AG04450 (cell line): ENCODE results near the gene IGDCC3. TPM values are rescaled to one million over a fixed set of nuclear protein-coding genes. Genes with fewer than 3 reads are reported as not detected.

Source experiments
- CTCF ChIA-PET: fragments of 300-600, 350-600 bp; formaldehyde crosslinking; extraction: SDS; loops from one replicate; lab custom pipeline; 2022; ENCODE audit warnings: antibody characterized with exemption, inconsistent platforms; lab: Charles Lee
- POLR2A ChIA-PET: fragments of 350-600 bp; formaldehyde crosslinking; extraction: SDS; loops from one replicate; lab custom pipeline; 2021; ENCODE audit warnings: antibody characterized with exemption, inconsistent platforms; lab: Yijun Ruan, JAX
- DNase-seq: peaks from one replicate; pipeline ENCODE4 v3.0.0-alpha.2; 2011; ENCODE audit warnings: low read depth, low spot score
- H3K27ac ChIP-seq: one replicate; pipeline ENCODE4 v1.5.1; 2012; ENCODE audit warnings: low read depth, low read length, control low read depth
- H3K27me3 ChIP-seq: one replicate; pipeline ENCODE4 v1.6.0; 2012; ENCODE audit warnings: low read length; ENCODE audit not compliant: control insufficient read depth, insufficient read depth
- H3K4me3 ChIP-seq: 2 replicates; pipeline ENCODE4 v1.5.1; 2011; ENCODE audit warnings: mild to moderate bottlenecking, low read depth, low read length, control low read depth
- H3K9me3 ChIP-seq: 2 replicates; pipeline ENCODE4 v1.5.1; 2012; ENCODE audit warnings: low read length; ENCODE audit not compliant: control insufficient read depth, insufficient read depth
- CTCF ChIP-seq: IDR thresholded peaks from 2 replicates; pipeline ENCODE4 v1.5.1; 2011; ENCODE audit warnings: low read depth, low read length, control low read depth, inconsistent platforms
- polyA plus RNA-seq: library from polyadenylated mRNA; depleted of rRNA; stranded (reverse); fragments of >200 nt; gene quantifications from 2 replicates; pipeline ENCODE4 v1.2.3, GENCODE V29; 2011

IGDCC3 gene
- polyA plus RNA-seq, 1 experiment, result 0.11 TPM

- Histone ChIP-seq H3K4me3 (no peak overlapping the region), H3K9me3 (no peaks in the 10 kb centered on the region; the same call in 1 of the 2 replicates), H3K27ac (no peak overlapping the region), H3K27me3 (peaks cover 35% of the 10 kb centered on the region)
- CTCF ChIA-PET, result interaction anchor here (1.0 kb wide), 1 partner anchor 10 kb away, joined by 3 read pairs; no protein-coding TSS in a partner anchor
- DNase-seq, result no peak
- no peak for TF ChIP-seq CTCF
- POLR2A ChIA-PET, result no interaction called here
Measured at GRCh38 chr15:65329984-65330735, 47.6 kb downstream of the IGDCC3 start.

- POLR2A ChIA-PET, result no interaction called here
- peaks cover 33% of the 10 kb centered on the region for H3K27me3 ChIP-seq
- TF ChIP-seq CTCF, result no peak
- H3K4me3 ChIP-seq, result no peak overlapping the region
- no peak for DNase-seq
- CTCF ChIA-PET, result no interaction called here
- H3K9me3 ChIP-seq, result no peaks in the 10 kb centered on the region; the same call in 1 of the 2 replicates
- H3K27ac ChIP-seq, result no peak overlapping the region
Measured at GRCh38 chr15:65329288-65329983, 48.4 kb downstream of the IGDCC3 start.

- POLR2A ChIA-PET, result interaction anchor here (0.6 kb wide), 1 partner anchor 23 kb away, joined by 5 read pairs; no protein-coding TSS in a partner anchor
- H3K27ac ChIP-seq, result no peak overlapping the region
- H3K4me3 ChIP-seq, result no peak overlapping the region
- no peak for DNase-seq
- no peaks in the 10 kb centered on the region; the same call in 1 of the 2 replicates for H3K9me3 ChIP-seq
- peaks cover 28% of the 10 kb centered on the region for H3K27me3 ChIP-seq
- TF ChIP-seq CTCF, result no peak
- CTCF ChIA-PET, result no interaction called here
Measured at GRCh38 chr15:65328506-65329287, 49.1 kb downstream of the IGDCC3 start.

- no peak for TF ChIP-seq CTCF
- peaks cover 28% of the 10 kb centered on the region for H3K27me3 ChIP-seq
- no peak overlapping the region for H3K27ac ChIP-seq
- no peak overlapping the region for H3K4me3 ChIP-seq
- ChIA-PET POLR2A (no interaction called here), CTCF (interaction anchor here (1.7 kb wide), 1 partner anchor 58 kb away, joined by 5 read pairs; no protein-coding TSS in a partner anchor)
- DNase-seq, result no peak
- no peaks in the 10 kb centered on the region; the same call in 1 of the 2 replicates for H3K9me3 ChIP-seq
Measured at GRCh38 chr15:65327651-65328393, 50.0 kb downstream of the IGDCC3 start.
